Psoas muscle (tissue), 8 donors: ENCODE data around the gene KRT84. TPM values are rescaled to one million over a fixed set of nuclear protein-coding genes. Genes with fewer than 3 reads are reported as not detected.

Experiments
- ATAC-seq, 4 donors: fragments of 200-7000 bp; cut with Tn5 transposase; one replicate each; pipeline ENCODE4 v1.9.1; 2020; ENCODE audit warnings: moderate library complexity in 3 of 4, mild to moderate bottlenecking in 2 of 4
- DNase-seq, 2 donors: peaks; one replicate each; pipeline ENCODE4 v3.0.0-alpha.2; 2020
- H3K27ac ChIP-seq: fragments of 200-600 bp; one replicate; pipeline ENCODE4 v1.8.0; 2022
- H3K27me3 ChIP-seq, 3 donors: fragments of 200-600 bp in 1 of 3; one replicate each; pipeline versions ENCODE4 v1.6.1 to v1.8.0; 2013 to 2022; ENCODE audit warnings: low read length in 2 of 3, mild to moderate bottlenecking in 2 of 3, moderate library complexity in 1 of 3; ENCODE audit not compliant: insufficient read depth in 3 of 3
- H3K36me3 ChIP-seq, 2 donors: fragments of 200-600 bp in 1 of 2; one replicate each; pipeline versions ENCODE4 v1.6.1 to v1.8.0; 2013 to 2022; ENCODE audit warnings: low read depth in 1 of 2, mild to moderate bottlenecking in 1 of 2, moderate library complexity in 1 of 2; ENCODE audit not compliant: insufficient read depth in 1 of 2
- H3K4me1 ChIP-seq: fragments of 200-600 bp; one replicate; pipeline ENCODE4 v1.8.0; 2022
- H3K4me3 ChIP-seq: fragments of 200-600 bp; one replicate; pipeline ENCODE4 v1.8.0; 2022; ENCODE audit warnings: mild to moderate bottlenecking
- H3K9me3 ChIP-seq: fragments of 200-600 bp; one replicate; pipeline ENCODE4 v1.8.0; 2022
- CTCF ChIP-seq: fragments of 200-600 bp; IDR thresholded peaks from one replicate; pipeline ENCODE4 v1.8.0; 2022; ENCODE audit warnings: antibody characterized with exemption
- WGBS, 3 donors: extraction: QIAGEN DNeasy Blood & Tissue Kit; methylation state at CpG; one replicate each; pipeline versions ENCODE4 v1.1.6 to v1.1.7; 2013; 5-methylcytosine and 5-hydroxymethylcytosine counted together
- intact Hi-C, 2 donors: fragments of 100-400 bp; cut with DNase I; formaldehyde crosslinking; loops; one replicate each; pipeline versions ENCODE4 v1.11.0 to v1.14.2; 2022
- polyA plus RNA-seq, 3 donors: library from polyadenylated mRNA; stranded (reverse); fragments of 200-250 nt; gene quantifications; one replicate each; pipeline ENCODE4 v1.2.3, GENCODE V29; 2013
- total RNA-seq, 4 donors: library from RNA; stranded (reverse); fragmentation: NEBNext Ultra II Directional in 2 of 4; extraction: Animal tissue kit (Norgen Biotek cat#: 25700) in 2 of 4; gene quantifications; one replicate each; pipeline versions ENCODE4 v1.2.1 to v1.2.4, GENCODE V29; 2021 to 2023
- donor health status: healthy with polysubstance abuse.
- donor health status: DM: no; HTN: no; CAD: no; lungs with moderate emphysema.
- donor health status: Bipolar disorder and iron deficiency.
- donor health status: healthy.
- donor health status: DM: yes; HTN: yes; CAD: no.
- donor health status: DM: no; HTN: no; CAD: no.
- donor health status: DM: no; HTN: no; CAD: no.
- donor health status: DM: yes; HTN: yes; CAD: no.

KRT84 gene
- total and polyA plus RNA-seq, 7 donors = not detected

DNA sequence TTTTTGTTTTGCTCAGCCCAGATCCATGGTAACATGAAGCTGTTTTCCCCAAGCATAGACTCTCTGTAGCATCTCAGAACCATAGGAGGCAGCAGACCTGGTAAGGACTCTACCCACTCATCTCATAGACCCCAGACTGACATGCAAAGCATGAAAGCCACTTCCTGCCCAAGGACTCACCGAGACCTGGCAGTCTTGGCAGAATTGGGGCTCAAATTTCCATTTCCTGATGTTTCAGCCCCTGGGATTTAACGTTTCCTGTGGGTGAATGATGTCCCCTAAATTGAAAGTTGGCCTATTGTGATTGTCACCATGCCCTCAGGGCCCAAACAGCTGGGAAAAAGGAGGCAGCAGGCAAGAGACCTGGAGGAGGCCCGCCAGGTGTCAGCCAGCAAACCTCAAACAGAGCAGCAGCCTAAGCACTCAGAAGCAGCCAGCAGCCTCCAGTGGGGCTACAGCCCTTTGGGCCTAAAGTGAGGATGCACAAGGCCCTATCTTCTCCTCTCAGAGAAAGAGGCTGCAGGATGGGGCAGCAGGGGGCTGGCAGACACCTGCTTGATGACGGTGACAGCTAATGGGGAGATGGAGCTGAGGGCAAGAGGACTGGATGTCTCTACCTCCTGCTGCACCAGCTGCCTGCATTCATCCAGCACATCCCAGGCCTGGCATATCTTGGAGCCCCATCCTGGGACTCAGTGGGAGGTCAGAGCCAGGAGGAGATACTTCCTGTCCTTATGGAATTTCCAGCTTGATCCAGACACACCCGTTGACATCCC, 26.7 kb downstream of the KRT84 start:
- H3K9me3 ChIP-seq = no peaks in the 10 kb centered on the region
- intact Hi-C loops = no loop called here
- H3K27ac ChIP-seq = no peak overlapping the region
- no peaks in the 10 kb centered on the region for H3K36me3 ChIP-seq
- whole genome bisulfite sequencing, 3 donors = 63 to 64% (median 63%) methylated on average over 5 of the region's 5 CpGs
- no peak overlapping the region for H3K4me3 ChIP-seq
- H3K27me3 ChIP-seq = peaks cover 0 to 29% (median 4%) of the 10 kb centered on the region in 3 donors
- H3K4me1 ChIP-seq = no peaks in the 10 kb centered on the region
- no peak for TF ChIP-seq CTCF
- DNase-seq = no peak
- no peak for ATAC-seq

DNA sequence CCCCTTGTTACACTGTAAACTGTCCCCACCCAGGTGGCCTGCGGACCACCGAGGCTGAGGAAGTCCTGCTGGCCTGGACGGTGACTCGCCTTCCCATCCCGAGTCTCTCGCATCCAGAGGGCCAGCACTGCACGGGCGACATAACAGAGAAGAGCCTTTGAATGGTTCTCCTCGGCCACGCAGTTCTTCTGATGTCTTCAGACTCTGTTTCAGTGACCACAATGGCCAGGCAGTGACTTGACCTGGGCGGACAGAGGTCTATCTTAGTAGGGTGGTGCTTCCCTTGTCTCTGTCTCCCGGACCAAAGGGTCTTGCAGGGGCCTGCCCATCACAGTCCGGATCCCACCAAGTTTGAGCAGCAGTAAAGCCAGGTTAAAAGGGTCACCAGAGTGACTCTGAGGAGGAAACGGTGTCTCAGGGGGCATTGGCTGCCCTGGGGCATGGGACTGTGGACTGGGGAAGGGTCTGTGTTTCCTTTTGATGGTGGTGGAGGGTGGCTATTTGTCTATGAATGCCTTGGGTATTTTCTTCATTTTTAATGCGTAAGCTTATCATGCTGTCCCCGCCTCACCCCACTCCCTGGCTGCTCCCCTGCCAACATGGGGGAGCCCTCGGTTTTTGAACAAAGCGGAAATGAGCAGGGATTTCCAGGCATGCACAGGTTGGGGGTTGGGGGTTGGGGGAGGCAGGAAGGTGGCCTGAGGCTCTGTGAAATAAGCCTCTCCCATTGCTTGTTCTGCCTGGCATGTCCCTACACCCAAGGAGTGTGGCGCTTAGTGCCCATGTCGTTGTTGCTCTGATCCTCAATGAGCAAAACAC, 28.5 kb downstream of the KRT84 start:
- DNase-seq = no peak
- Histone ChIP-seq H3K4me3 (no peak overlapping the region), H3K27ac (no peak overlapping the region), H3K9me3 (no peaks in the 10 kb centered on the region), H3K4me1 (no peaks in the 10 kb centered on the region), H3K27me3 (peaks cover 0 to 40% (median 4%) of the 10 kb centered on the region in 3 donors), H3K36me3 (no peaks in the 10 kb centered on the region)
- intact Hi-C loops = no loop called here
- no peak for TF ChIP-seq CTCF
- ATAC-seq = no peak
- 90 to 97% (median 93%) methylated on average over 20 of the region's 20 CpGs for WGBS, 3 donors

DNA sequence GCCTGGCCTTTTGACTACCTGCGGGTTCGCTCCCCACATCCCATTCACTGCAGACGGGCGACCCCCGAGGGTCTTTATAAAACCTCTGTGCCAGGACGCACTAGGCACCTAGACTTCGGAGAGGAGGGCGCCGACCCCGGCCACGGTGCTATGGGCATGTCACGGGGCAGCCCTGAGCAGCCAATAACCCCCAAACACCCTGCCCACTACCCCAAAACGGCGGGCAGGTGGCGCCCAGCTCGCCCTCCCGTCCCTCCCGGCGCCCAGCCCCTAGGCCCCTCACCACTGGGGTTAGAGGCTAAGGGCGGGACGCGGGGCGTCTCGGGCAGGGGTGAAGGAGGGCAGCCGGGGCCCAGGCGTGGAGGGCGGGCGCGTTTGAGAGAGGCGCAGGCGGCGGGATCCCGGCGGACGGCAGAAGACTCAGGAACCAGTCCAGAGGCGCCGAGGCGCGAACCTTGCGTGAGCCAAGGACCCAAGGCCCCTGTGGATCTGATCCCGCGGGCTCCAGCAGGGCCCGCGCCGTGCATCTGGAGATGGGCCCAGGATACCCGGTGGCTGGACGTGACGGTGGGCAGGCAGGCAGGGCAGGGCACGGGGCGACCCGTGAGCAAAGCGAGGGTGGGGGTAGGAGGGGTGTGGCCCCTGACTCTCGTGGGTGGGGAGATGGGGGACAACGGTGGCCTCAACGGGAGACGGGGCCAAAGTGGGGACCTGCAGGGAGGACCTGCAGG, 29.3 kb downstream of the KRT84 start:
- H3K4me1 ChIP-seq = no peaks in the 10 kb centered on the region
- ATAC-seq = no peak
- intact Hi-C loops = no loop called here
- DNase-seq = no peak
- TF ChIP-seq CTCF = no peak
- 90 to 95% (median 92%) methylated on average over 30 to 56 of the region's 56 CpGs for WGBS, 3 donors
- no peaks in the 10 kb centered on the region for H3K36me3 ChIP-seq
- H3K27ac ChIP-seq = no peak overlapping the region
- H3K9me3 ChIP-seq = no peaks in the 10 kb centered on the region
- no peak overlapping the region for H3K4me3 ChIP-seq
- peaks cover 0 to 40% (median 4%) of the 10 kb centered on the region in 3 donors for H3K27me3 ChIP-seq

- no peak for DNase-seq
- H3K27me3 ChIP-seq = peaks cover 0 to 40% (median 4%) of the 10 kb centered on the region in 3 donors
- no peak overlapping the region for H3K4me3 ChIP-seq
- 89 to 90% (median 90%) methylated on average over 8 of the region's 8 CpGs for WGBS, 3 donors
- no peak for TF ChIP-seq CTCF
- no peak for ATAC-seq
- H3K36me3 ChIP-seq = no peaks in the 10 kb centered on the region
- no peaks in the 10 kb centered on the region for H3K9me3 ChIP-seq
- no peak overlapping the region for H3K27ac ChIP-seq
- H3K4me1 ChIP-seq = no peaks in the 10 kb centered on the region
- intact Hi-C loops = no loop called here
These were observed 30.3 kb downstream of the KRT84 start for GRCh38 chr12:52355176-52355575.
